Colonic mucosa (tissue), 2 donors: ENCODE results near the gene RAD9B. TPM values are rescaled to one million over a fixed set of nuclear protein-coding genes. Genes with fewer than 3 reads are reported as not detected.

Source experiments
- total RNA-seq, 2 donors: library from RNA; stranded (reverse); fragmentation: NEBNext Ultra II Directional in 1 of 2; extraction: Animal tissue kit (Norgen Biotek cat#: 25700) in 1 of 2; gene quantifications; one replicate each; pipeline ENCODE4 v1.2.1, GENCODE V29; 2021
- donor health status: DM: no; HTN: no; CAD: no.
- donor health status: DM: no; HTN: no; CAD: no.

Gene RAD9B
- total RNA-seq, 2 donors from 2014 or later, result 0.19 to 0.69 TPM

Other genes with a start within 250 kb of the RAD9B start
- 100 to 1,000 TPM; 248 to 311 TPM for gene ATP2A2, start 221.1 kb upstream of the RAD9B start, total RNA-seq
- 10 to 100 TPM; 22.1 to 40.1 TPM for gene ANAPC7, start 98.6 kb upstream of the RAD9B start, total RNA-seq
- gene ARPC3, start 52.0 kb upstream of the RAD9B start, total RNA-seq, result 100 to 1,000 TPM; 252 to 321 TPM
- 10 to 100 TPM; 10.9 to 21.8 TPM for gene GPN3, start 34.1 kb upstream of the RAD9B start, total RNA-seq
- gene FAM216A, start 33.5 kb upstream of the RAD9B start, total RNA-seq, result 1 to 10 TPM; 1.6 TPM
- gene VPS29, start 220 bp upstream of the RAD9B start, total RNA-seq, result 100 to 1,000 TPM; 120 to 130 TPM
- gene PPTC7, start 81.0 kb downstream of the RAD9B start, total RNA-seq, result 10 to 100 TPM; 25.7 to 34.9 TPM
- gene TCTN1, start 111.8 kb downstream of the RAD9B start, total RNA-seq, result 10 to 100 TPM in 1 of 2 donors, 1 to 10 TPM in 1; 9.2 to 10.2 TPM
- 1 to 10 TPM; 1.5 to 2.1 TPM for gene HVCN1, start 186.8 kb downstream of the RAD9B start, total RNA-seq
- gene PPP1CC, start 240.6 kb downstream of the RAD9B start, total RNA-seq, result 100 to 1,000 TPM; 170 to 198 TPM